Suprapubic skin (tissue), 4 donors: ENCODE results near the gene KIAA0930. TPM values are rescaled to one million over a fixed set of nuclear protein-coding genes. Genes with fewer than 3 reads are reported as not detected.

Source experiments
- DNase-seq, 2 donors: peaks; one replicate each; pipeline ENCODE4 v3.0.0-alpha.2; 2019; ENCODE audit warnings: low spot score in 2 of 2
- H3K27ac ChIP-seq: fragments of 200-600 bp; sonication (generic); one replicate; pipeline ENCODE4 v1.5.1; 2019
- H3K27me3 ChIP-seq: fragments of 200-600 bp; sonication (generic); one replicate; pipeline ENCODE4 v1.5.1; 2019
- H3K36me3 ChIP-seq: fragments of 200-600 bp; sonication (generic); one replicate; pipeline ENCODE4 v1.5.1; 2019
- H3K4me1 ChIP-seq: fragments of 200-600 bp; sonication (generic); one replicate; pipeline ENCODE4 v1.5.1; 2019
- H3K4me3 ChIP-seq: fragments of 200-600 bp; sonication (generic); one replicate; pipeline ENCODE4 v1.5.1; 2019; ENCODE audit warnings: mild to moderate bottlenecking
- H3K9me3 ChIP-seq: fragments of 200-600 bp; sonication (generic); one replicate; pipeline ENCODE4 v1.5.1; 2019
- CTCF ChIP-seq, 2 donors: fragments of 200-600 bp in 1 of 2; fragments of 450-650 bp in 1 of 2; sonication (generic) in 1 of 2; IDR thresholded peaks; one replicate each; pipeline ENCODE4 v1.5.1; 2016 to 2019; ENCODE audit warnings: antibody characterized with exemption in 2 of 2, mild to moderate bottlenecking in 1 of 2, moderate library complexity in 1 of 2
- EP300 ChIP-seq: sonication (generic); formaldehyde crosslinking; IDR thresholded peaks from one replicate; pipeline ENCODE4 v1.6.1; 2017; ENCODE audit warnings: antibody characterized with exemption
- POLR2A ChIP-seq, 2 donors: fragments of 450-650 bp; IDR thresholded peaks; one replicate each; pipeline ENCODE4 v1.6.1; 2017; ENCODE audit warnings: antibody characterized with exemption in 2 of 2, mild to moderate bottlenecking in 2 of 2, moderate library complexity in 2 of 2
- POLR2AphosphoS5 ChIP-seq, 3 donors: sonication (generic); formaldehyde crosslinking; IDR thresholded peaks; one replicate each; pipeline ENCODE4 v1.6.1; 2017; ENCODE audit warnings: antibody characterized with exemption in 3 of 3
- WGBS: methylation state at CpG from one replicate; pipeline ENCODE4 v1.1.5; 2018; 5-methylcytosine and 5-hydroxymethylcytosine counted together
- total RNA-seq, 4 donors: library from RNA; depleted of rRNA; stranded (reverse); fragments of >200 nt; gene quantifications; one replicate each; pipeline ENCODE4 v1.1.0, GENCODE V29; 2016

Gene KIAA0930
- total RNA-seq, 4 donors from 2014 or later: 36.0 to 119 (median 74.4) TPM

- no peak for TF ChIP-seq EP300
- no peak for TF ChIP-seq POLR2AphosphoS5 (IDR thresholded peaks at IDR 0.05)
- no peak for TF ChIP-seq POLR2A (IDR thresholded peaks at IDR 0.05)
- TF ChIP-seq CTCF (IDR thresholded peaks at IDR 0.05): no peak
- Histone ChIP-seq H3K27me3 (no peaks in the 10 kb centered on the region), H3K4me3 (no peak overlapping the region), H3K36me3 (no peaks in the 10 kb centered on the region), H3K27ac (no peak overlapping the region), H3K4me1 (no peaks in the 10 kb centered on the region), H3K9me3 (no peaks in the 10 kb centered on the region)
- no peak for DNase-seq
- WGBS: 89% methylated on average over 1 of the region's 1 CpG
These were observed 95.8 kb downstream of the KIAA0930 start for GRCh38 chr22:45144916-45145315.

GRCh38 chr22:45142376-45142775 lies 98.3 kb downstream of the KIAA0930 start:
- no peaks in the 10 kb centered on the region for H3K9me3 ChIP-seq
- H3K27me3 ChIP-seq: no peaks in the 10 kb centered on the region
- TF ChIP-seq CTCF (IDR thresholded peaks at IDR 0.05) (no peak), EP300 (no peak), POLR2AphosphoS5 (IDR thresholded peaks at IDR 0.05) (no peak), POLR2A (IDR thresholded peaks at IDR 0.05) (no peak)
- no peak overlapping the region for H3K4me3 ChIP-seq
- no peak for DNase-seq
- H3K4me1 ChIP-seq: no peaks in the 10 kb centered on the region
- WGBS: 92% methylated on average over 15 of the region's 15 CpGs
- H3K36me3 ChIP-seq: no peaks in the 10 kb centered on the region
- H3K27ac ChIP-seq: no peak overlapping the region

Other genes with a start within 250 kb of the KIAA0930 start
- not detected for gene PHF21B, start 230.9 kb downstream of the KIAA0930 start, total RNA-seq
- gene NUP50, start 77.0 kb downstream of the KIAA0930 start, total RNA-seq: 10 to 100 TPM; 44.2 to 74.0 (median 64.0) TPM
- not detected for gene UPK3A, start 44.1 kb upstream of the KIAA0930 start, total RNA-seq
- gene FAM118A, start 69.0 kb upstream of the KIAA0930 start, total RNA-seq: 10 to 100 TPM; 22.7 to 65.8 (median 37.2) TPM
- under 1 TPM in 1 of 4 donors, not detected in 3; 0.21 TPM for gene SMC1B, start 172.7 kb upstream of the KIAA0930 start, total RNA-seq
- gene RIBC2, start 172.8 kb upstream of the KIAA0930 start, total RNA-seq: 1 to 10 TPM in 1 of 4 donors, under 1 TPM in 1, not detected in 2; 0.30 to 5.7 TPM